ENCODE measurements around the gene BAZ1A.

BAZ1A gene

DNA sequence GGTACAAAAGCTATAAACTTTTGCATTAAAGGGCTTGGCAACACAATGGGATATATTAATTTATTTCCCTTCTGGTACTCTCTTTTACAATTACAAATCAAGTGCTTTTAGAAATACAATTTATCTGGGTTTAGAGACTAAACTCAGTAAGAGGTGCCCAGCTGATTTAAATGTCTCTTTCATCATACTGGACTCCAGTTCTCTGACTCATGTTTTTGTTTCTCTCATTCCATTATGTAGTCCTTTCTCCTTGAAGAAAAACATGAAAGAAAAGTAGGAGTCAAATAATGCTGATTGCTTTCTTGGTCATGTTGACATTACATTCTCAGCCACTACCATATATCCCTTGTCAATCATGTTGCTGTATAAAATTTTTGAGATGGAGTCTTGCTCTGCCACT, 124.5 kb downstream of the BAZ1A start:
- Histone ChIP-seq H3K4me1 (ENCODE audit: insufficient read depth, low read length, severe bottlenecking) (no peaks in the 10 kb centered on the region), H2AFZ (ENCODE audit: low read length) (no peak overlapping the region), H3K36me3 (ENCODE audit: insufficient read depth, low read length) (peaks cover 28% of the 10 kb centered on the region), H3K9me2 (ENCODE audit: low read depth, low read length) (no peaks in the 10 kb centered on the region), H3K4me3 (ENCODE audit: low read depth, low read length, poor library complexity, severe bottlenecking) (no peak overlapping the region), H3K79me2 (ENCODE audit: insufficient read depth, low read length) (no peaks in the 10 kb centered on the region), H4K20me1 (ENCODE audit: insufficient read depth, low read length) (no peaks in the 10 kb centered on the region), H3K9me3 (ENCODE audit: low read length) (no peaks in the 10 kb centered on the region), H3K9ac (ENCODE audit: low read length) (no peak overlapping the region), H3F3A (ENCODE audit: insufficient read depth, low read length) (no peaks in the 10 kb centered on the region), H3K4me2 (ENCODE audit: low read length) (no peak overlapping the region), H3K27ac (ENCODE audit: low read depth, low read length, poor library complexity, severe bottlenecking) (no peak overlapping the region), H3K27me3 (ENCODE audit: insufficient read depth, low read length) (no peaks in the 10 kb centered on the region)
- TF ChIP-seq, protein P1, sequence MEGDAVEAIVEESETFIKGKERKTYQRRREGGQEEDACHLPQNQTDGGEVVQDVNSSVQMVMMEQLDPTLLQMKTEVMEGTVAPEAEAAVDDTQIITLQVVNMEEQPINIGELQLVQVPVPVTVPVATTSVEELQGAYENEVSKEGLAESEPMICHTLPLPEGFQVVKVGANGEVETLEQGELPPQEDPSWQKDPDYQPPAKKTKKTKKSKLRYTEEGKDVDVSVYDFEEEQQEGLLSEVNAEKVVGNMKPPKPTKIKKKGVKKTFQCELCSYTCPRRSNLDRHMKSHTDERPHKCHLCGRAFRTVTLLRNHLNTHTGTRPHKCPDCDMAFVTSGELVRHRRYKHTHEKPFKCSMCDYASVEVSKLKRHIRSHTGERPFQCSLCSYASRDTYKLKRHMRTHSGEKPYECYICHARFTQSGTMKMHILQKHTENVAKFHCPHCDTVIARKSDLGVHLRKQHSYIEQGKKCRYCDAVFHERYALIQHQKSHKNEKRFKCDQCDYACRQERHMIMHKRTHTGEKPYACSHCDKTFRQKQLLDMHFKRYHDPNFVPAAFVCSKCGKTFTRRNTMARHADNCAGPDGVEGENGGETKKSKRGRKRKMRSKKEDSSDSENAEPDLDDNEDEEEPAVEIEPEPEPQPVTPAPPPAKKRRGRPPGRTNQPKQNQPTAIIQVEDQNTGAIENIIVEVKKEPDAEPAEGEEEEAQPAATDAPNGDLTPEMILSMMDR (IDR thresholded peaks at IDR 0.05; ENCODE audit: low read length): no peak
- TF ChIP-seq EZH2 (IDR thresholded peaks at IDR 0.05; ENCODE audit: borderline replicate concordance, low read length): no peak

DNA sequence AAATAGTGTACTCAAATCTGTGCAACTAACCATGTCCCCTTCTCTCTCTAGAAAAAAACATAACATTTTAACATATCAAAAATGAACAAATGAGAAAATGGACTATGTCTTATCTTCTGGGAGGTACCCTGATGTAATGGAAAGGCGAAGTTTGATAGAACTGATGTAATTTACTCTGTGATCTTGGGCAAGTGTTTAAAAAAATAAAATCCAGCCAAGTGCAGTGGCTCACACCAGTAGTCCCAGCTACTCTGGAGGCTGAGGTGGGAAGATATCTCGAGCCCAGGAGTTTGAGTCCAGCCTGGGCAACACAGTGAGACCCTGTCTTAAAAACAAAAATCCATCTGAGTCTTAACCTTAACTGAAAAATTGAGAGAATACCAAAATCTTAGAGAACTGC, 124.9 kb downstream of the BAZ1A start:
- Histone ChIP-seq H3K4me1 (ENCODE audit: insufficient read depth, low read length, severe bottlenecking) (no peaks in the 10 kb centered on the region), H4K20me1 (ENCODE audit: insufficient read depth, low read length) (no peaks in the 10 kb centered on the region), H2AFZ (ENCODE audit: low read length) (no peak overlapping the region), H3K4me3 (ENCODE audit: low read depth, low read length, poor library complexity, severe bottlenecking) (no peak overlapping the region), H3K9me2 (ENCODE audit: low read depth, low read length) (no peaks in the 10 kb centered on the region), H3K36me3 (ENCODE audit: insufficient read depth, low read length) (peaks cover 24% of the 10 kb centered on the region), H3K27ac (ENCODE audit: low read depth, low read length, poor library complexity, severe bottlenecking) (no peak overlapping the region), H3K79me2 (ENCODE audit: insufficient read depth, low read length) (no peaks in the 10 kb centered on the region), H3K9me3 (ENCODE audit: low read length) (no peaks in the 10 kb centered on the region), H3K27me3 (ENCODE audit: insufficient read depth, low read length) (no peaks in the 10 kb centered on the region), H3F3A (ENCODE audit: insufficient read depth, low read length) (no peaks in the 10 kb centered on the region), H3K4me2 (ENCODE audit: low read length) (no peak overlapping the region), H3K9ac (ENCODE audit: low read length) (no peak overlapping the region)
- TF ChIP-seq, protein P1 (IDR thresholded peaks at IDR 0.05; ENCODE audit: low read length): no peak
- no peak for TF ChIP-seq EZH2 (IDR thresholded peaks at IDR 0.05; ENCODE audit: borderline replicate concordance, low read length)

DNA sequence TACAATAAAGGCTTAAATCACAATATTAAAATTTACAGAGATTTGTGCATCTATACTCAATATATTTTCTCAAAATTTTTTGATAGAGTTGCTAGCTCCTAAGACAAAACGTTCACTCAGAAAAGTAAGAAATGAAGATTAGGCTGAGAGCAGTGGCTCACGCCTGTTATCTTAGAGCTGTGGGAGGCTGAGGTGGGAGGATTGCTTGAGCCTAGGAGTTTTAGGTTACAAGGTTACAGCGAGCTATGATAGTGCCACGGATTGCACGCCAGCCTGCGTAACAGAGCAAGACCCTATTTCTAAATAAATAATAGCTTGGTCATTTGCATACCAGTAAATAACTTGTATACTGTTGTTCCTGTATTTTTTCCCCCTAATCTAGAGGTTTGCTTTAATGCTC, 125.8 kb downstream of the BAZ1A start:
- H3K4me2 ChIP-seq (ENCODE audit: low read length): no peak overlapping the region

More for the DNA sequence above, 125.8 kb downstream of the BAZ1A start:
- Histone ChIP-seq H3K36me3 (ENCODE audit: insufficient read depth, low read length) (peaks cover 17% of the 10 kb centered on the region), H3K4me3 (ENCODE audit: low read depth, low read length, poor library complexity, severe bottlenecking) (no peak overlapping the region), H4K20me1 (ENCODE audit: insufficient read depth, low read length) (no peaks in the 10 kb centered on the region), H3K9ac (ENCODE audit: low read length) (no peak overlapping the region), H3F3A (ENCODE audit: insufficient read depth, low read length) (no peaks in the 10 kb centered on the region), H3K79me2 (ENCODE audit: insufficient read depth, low read length) (no peaks in the 10 kb centered on the region), H3K27ac (ENCODE audit: low read depth, low read length, poor library complexity, severe bottlenecking) (no peak overlapping the region), H3K27me3 (ENCODE audit: insufficient read depth, low read length) (no peaks in the 10 kb centered on the region), H3K4me1 (ENCODE audit: insufficient read depth, low read length, severe bottlenecking) (no peaks in the 10 kb centered on the region), H2AFZ (ENCODE audit: low read length) (no peak overlapping the region), H3K9me2 (ENCODE audit: low read depth, low read length) (no peaks in the 10 kb centered on the region), H3K9me3 (ENCODE audit: low read length) (no peaks in the 10 kb centered on the region)
- TF ChIP-seq, protein P1 (IDR thresholded peaks at IDR 0.05; ENCODE audit: low read length): no peak
- no peak for TF ChIP-seq EZH2 (IDR thresholded peaks at IDR 0.05; ENCODE audit: borderline replicate concordance, low read length)
